ENCODE measurements around the gene NSUN5. TPM values are rescaled to one million over a fixed set of nuclear protein-coding genes. Genes with fewer than 3 reads are reported as not detected.

NSUN5 gene
- total RNA-seq, 1 experiment from 2014 or later, result 62.2 TPM

- no peak for TF ChIP-seq PRDM15 (CRISPR knock-in tag; IDR thresholded peaks at IDR 0.05)
- no peak for TF ChIP-seq PREB (CRISPR knock-in tag; IDR thresholded peaks at IDR 0.05; ENCODE audit: borderline replicate concordance)
- TF ChIP-seq MAX (CRISPR knock-in tag; IDR thresholded peaks at IDR 0.05), result no peak
Observed at GRCh38 chr7:73353243-73353642, 44.6 kb upstream of the NSUN5 start (continued).

- no peak overlapping the region for H3K4me3 Mint-ChIP-seq
- H3K27me3 Mint-ChIP-seq (ENCODE audit: low read depth), result no peaks in the 10 kb centered on the region
- no peak overlapping the region for H3K27ac Mint-ChIP-seq
- H3K4me1 Mint-ChIP-seq, result peaks cover 23% of the 10 kb centered on the region
- peaks cover 11% of the 10 kb centered on the region for H3K36me3 Mint-ChIP-seq
- peaks cover 15% of the 10 kb centered on the region for H3K9me3 Mint-ChIP-seq
- TF ChIP-seq E2F4 (CRISPR knock-in tag; IDR thresholded peaks at IDR 0.05; ENCODE audit: borderline replicate concordance, low read depth) (no peak), ZNF512 (CRISPR knock-in tag; IDR thresholded peaks at IDR 0.05; ENCODE audit: borderline replicate concordance) (no peak), NFATC4 (CRISPR knock-in tag; IDR thresholded peaks at IDR 0.05) (no peak), ZNF317 (CRISPR knock-in tag; IDR thresholded peaks at IDR 0.05; ENCODE audit: borderline replicate concordance, low read depth) (no peak)
- ChIA-PET POLR2A (no interaction called here), CTCF (interaction anchor here (2.9 kb wide), 1 partner anchor 11 kb away, joined by 15 read pairs; no protein-coding TSS in a partner anchor)
- DNase-seq (ENCODE audit: low spot score) (no peak), ATAC-seq (no peak)
Observed at GRCh38 chr7:73352784-73353183, 44.2 kb upstream of the NSUN5 start.

GRCh38 chr7:73351447-73352167 is 43.0 kb upstream of the NSUN5 start:
- Mint-ChIP-seq H3K27me3 (ENCODE audit: low read depth) (no peaks in the 10 kb centered on the region), H3K27ac (peak overlapping the region; percentile 91), H3K36me3 (peaks cover 11% of the 10 kb centered on the region), H3K9me3 (peaks cover 15% of the 10 kb centered on the region), H3K4me1 (peaks cover 23% of the 10 kb centered on the region), H3K4me3 (no peak overlapping the region)
- CTCF ChIA-PET, result interaction anchor here (1.7 to 2.9 kb wide), 2 partner anchors 10 to 27 kb away, joined by 8 to 15 read pairs; no protein-coding TSS in a partner anchor
- peak; percentile 53 for ATAC-seq
- DNase-seq (ENCODE audit: low spot score), result no peak
- POLR2A ChIA-PET, result interaction anchor here (0.6 kb wide), 1 partner anchor 380 kb away, joined by 3 read pairs; no protein-coding TSS in a partner anchor
- TF ChIP-seq HMGA2 (CRISPR knock-in tag; IDR thresholded peaks at IDR 0.05) (no peak), MYBL2 (CRISPR knock-in tag; IDR thresholded peaks at IDR 0.05) (no peak), NFE2L1 (CRISPR knock-in tag; IDR thresholded peaks at IDR 0.05) (no peak), NFYB (CRISPR knock-in tag; conservative IDR thresholded peaks at IDR 0.05; ENCODE audit: low read depth) (no peak), ERG (CRISPR knock-in tag; IDR thresholded peaks at IDR 0.05) (no peak), TCF7 (CRISPR knock-in tag; IDR thresholded peaks at IDR 0.05; ENCODE audit: low read depth) (no peak), ZNF423 (CRISPR knock-in tag; IDR thresholded peaks at IDR 0.05) (no peak), ZNF138 (CRISPR knock-in tag; conservative IDR thresholded peaks at IDR 0.05) (no peak), ZNF532 (CRISPR knock-in tag; IDR thresholded peaks at IDR 0.05; ENCODE audit: borderline replicate concordance) (no peak), ELF4 (CRISPR knock-in tag; IDR thresholded peaks at IDR 0.05; ENCODE audit: low read depth) (no peak), FOXJ3 (CRISPR knock-in tag; IDR thresholded peaks at IDR 0.05; ENCODE audit: borderline replicate concordance) (no peak)
